AG10803 (cell line): ENCODE measurements around the gene LRCOL1.

Source experiments
- DNase-seq: peaks from one replicate; pipeline ENCODE4 v3.0.0; 2010; ENCODE audit warnings: low read depth
- H3K4me3 ChIP-seq: 2 replicates; pipeline ENCODE4 v1.5.1; 2011; ENCODE audit warnings: mild to moderate bottlenecking, low read length, control low read depth
- TF ChIP-seq, protein P1 (sequence below): conservative IDR thresholded peaks from 2 replicates; pipeline ENCODE4 v1.5.1; 2011; ENCODE audit warnings: mild to moderate bottlenecking, low read length, control low read depth, inconsistent platforms

LRCOL1 gene

DNA sequence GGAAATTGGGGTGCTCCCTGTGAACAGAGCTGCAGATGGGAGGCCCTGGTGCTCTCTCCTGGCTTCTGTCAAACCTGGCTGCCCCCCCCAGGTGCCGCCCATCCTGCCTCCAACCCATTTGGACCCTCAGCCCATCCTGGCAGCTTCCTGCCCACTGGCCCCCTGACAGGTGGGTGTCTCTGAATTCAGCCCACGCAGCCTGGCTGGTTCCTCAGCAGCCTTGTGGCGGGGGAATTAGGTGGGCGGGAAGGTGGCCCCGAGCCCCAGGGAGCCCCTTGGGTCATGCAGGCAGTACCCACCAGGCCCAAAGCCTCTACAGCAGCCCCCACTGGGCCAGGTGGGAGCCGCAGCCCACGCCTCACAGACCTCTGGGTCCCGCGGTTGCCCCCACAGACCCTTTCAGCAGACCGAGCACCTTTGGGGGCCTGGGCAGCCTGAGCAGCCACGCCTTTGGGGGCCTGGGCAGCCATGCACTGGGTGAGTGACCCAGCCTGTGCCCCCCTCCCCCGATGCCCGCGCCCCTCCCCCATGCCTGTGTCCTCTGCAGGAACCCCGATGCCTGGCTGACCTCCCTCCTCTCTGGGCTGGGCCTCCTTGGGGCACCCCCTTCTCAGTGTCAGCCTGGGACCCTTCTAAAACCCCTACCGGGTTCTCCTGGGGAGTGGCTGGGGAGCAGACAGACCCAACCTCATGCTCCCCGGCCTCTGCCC, 28.9 kb downstream of the LRCOL1 start:
- TF ChIP-seq, protein P1, sequence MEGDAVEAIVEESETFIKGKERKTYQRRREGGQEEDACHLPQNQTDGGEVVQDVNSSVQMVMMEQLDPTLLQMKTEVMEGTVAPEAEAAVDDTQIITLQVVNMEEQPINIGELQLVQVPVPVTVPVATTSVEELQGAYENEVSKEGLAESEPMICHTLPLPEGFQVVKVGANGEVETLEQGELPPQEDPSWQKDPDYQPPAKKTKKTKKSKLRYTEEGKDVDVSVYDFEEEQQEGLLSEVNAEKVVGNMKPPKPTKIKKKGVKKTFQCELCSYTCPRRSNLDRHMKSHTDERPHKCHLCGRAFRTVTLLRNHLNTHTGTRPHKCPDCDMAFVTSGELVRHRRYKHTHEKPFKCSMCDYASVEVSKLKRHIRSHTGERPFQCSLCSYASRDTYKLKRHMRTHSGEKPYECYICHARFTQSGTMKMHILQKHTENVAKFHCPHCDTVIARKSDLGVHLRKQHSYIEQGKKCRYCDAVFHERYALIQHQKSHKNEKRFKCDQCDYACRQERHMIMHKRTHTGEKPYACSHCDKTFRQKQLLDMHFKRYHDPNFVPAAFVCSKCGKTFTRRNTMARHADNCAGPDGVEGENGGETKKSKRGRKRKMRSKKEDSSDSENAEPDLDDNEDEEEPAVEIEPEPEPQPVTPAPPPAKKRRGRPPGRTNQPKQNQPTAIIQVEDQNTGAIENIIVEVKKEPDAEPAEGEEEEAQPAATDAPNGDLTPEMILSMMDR, result no peak
- H3K4me3 ChIP-seq, result no peak overlapping the region
- DNase-seq, result no peak

DNA sequence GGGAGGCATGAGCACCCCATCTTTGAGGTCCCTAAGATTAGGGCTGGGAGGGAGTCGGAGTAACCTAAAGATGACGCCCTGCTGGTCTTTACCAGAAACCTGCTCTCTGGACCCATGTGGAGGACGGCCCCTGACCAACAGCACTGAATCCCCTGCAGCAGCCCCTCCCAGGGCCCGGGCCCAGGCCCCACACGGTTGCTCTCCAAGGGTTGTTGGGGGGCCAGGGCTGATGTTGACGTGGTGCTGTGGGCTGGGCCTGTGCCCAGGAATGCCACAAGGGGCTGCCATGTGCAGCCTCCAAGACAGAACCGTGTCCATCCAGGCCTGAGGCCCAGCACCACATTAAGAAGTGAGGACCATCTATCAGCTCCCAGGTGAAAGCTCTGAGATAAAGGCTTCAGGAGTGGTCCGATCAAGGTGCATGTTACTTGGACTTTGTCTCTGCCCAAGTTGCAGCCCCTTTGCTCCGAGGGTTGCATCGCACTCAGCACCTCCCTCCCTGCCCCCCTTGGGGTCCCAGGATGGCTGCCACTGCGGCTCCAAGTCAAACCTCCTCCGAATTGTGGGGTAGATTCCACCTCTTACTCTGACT, 29.6 kb downstream of the LRCOL1 start:
- no peak for DNase-seq
- TF ChIP-seq, protein P1, result no peak
- H3K4me3 ChIP-seq, result no peak overlapping the region

DNA sequence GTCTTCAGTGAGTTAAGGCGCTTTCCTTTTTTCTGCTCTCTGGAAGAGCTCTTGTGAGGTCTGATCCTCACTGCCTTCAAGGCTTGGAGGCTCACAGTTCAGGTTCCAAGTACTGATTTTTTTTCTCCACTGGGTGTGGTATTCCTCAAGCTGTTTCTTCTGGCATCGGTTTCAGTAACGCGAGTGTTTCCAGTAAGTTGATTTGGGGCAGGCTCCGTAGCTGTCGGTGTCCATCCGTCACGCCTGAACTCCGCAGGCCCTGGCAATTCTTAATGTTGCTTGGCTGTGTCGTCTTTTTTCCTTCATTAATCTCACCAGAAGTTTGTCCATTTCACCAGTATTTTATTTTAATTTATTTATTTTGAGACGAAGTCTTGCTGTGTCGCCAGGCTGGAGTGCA, 30.6 kb downstream of the LRCOL1 start:
- no peak overlapping the region for H3K4me3 ChIP-seq
- TF ChIP-seq, protein P1, result no peak
- DNase-seq, result no peak

DNA sequence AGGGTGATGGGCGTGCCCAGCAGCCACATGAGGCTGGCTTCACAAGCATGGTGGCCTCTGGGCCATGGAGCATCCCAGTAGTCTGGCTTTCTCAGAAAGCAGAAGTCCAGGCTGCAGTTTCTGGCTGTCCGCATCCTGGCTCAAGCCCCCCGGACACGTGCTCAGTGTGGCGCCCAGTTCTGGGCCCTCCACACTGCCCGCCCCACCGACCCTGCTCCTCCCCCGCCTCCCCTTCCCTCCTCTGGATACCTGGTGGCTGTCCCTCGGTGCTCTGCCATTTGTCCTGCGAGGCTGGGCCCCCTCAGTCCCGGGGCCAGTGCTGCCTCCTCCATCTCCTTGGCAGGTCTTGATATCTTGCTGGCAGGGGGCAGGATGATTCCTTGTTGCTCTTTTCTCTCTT, 31.6 kb downstream of the LRCOL1 start:
- no peak for DNase-seq
- TF ChIP-seq, protein P1, result no peak
- H3K4me3 ChIP-seq, result no peak overlapping the region

DNA sequence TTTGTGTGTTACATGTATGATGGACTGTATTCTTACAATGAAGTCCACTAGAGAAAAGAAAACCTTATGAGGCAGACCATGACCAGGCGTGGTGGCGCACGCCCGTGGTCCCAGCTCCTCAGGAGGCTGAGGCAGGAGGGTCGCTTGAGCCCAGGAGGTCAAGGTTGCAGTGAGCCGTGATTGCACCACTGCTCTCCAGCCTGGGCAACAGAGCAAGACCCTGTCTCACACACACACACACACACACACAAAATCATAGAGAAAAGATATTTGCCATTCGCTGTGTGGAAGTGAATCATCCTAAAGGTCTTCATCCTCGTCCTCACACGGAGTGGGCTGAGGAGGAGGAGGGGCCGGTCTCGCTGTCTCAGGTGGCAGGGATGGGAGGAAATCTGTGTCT, 32.3 kb downstream of the LRCOL1 start:
- no peak for DNase-seq
- H3K4me3 ChIP-seq, result no peak overlapping the region
- TF ChIP-seq, protein P1, result no peak

DNA sequence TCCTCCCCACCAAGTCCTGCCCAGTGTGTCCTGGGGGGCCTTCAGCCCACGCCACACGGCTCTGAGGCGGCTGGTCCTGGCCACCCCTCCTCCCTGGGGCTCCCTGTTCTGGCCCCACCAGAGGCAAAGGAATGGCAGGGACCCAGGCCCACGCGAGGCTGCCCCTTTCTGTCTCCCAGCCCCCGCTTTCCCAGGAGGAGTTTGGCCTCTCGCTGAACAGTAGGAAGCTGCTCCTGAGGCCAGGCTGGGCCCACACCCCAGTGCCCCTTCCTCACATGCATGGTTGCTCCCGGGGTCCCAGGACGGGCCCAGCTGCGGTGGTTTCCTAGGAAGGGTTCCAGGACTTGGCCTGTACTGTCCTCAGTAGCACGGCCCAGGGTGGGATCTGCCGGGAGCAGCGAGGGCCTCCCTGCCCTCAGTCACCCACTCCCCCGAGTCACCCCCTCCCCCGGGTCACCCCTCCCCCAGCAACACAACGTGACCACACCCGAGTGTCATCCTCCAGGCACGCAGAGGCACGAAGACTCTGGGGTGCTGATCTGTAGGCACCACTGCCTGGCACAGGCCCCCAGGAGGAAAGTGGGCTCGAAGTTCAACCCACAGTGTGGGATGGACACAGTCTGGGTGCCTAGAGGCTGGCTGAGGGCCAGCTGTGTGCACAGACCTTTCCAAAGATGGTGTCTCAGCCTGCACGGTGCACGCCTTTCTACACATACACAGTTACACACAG, 33.0 kb downstream of the LRCOL1 start:
- TF ChIP-seq, protein P1, result no peak
- DNase-seq, result no peak
- H3K4me3 ChIP-seq, result no peak overlapping the region

DNA sequence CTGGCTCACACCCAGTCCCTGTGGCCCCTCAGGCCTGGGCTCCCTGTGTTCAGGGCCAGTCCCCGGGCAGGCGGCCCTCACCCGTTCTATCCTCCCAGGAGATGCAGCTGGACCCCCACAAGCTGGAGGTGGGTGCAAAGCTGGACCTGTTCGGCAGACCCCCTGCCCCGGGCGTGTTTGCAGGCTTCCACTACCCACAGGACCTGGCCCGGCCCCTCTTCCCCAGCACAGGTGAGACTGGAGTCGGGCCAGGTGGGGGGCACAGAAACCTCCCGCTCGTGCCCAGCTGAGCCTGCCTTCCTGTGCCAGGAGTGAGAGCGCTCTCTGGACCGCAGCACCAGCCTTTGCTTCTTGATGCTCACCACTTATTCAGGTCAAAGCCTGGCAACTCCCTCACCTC, 33.7 kb downstream of the LRCOL1 start:
- TF ChIP-seq, protein P1, result no peak
- H3K4me3 ChIP-seq, result no peak overlapping the region
- no peak for DNase-seq
